Breast epithelium (tissue), 3 donors: ENCODE measurements around the gene TMEM213.

ENCODE experiments used
- POLR2A ChIP-seq: fragments of 450-650 bp; IDR thresholded peaks from one replicate; pipeline ENCODE4 v1.6.1; 2016; ENCODE audit warnings: antibody characterized with exemption, mild to moderate bottlenecking, moderate library complexity
- POLR2AphosphoS5 ChIP-seq, 3 donors: sonication (generic); formaldehyde crosslinking; IDR thresholded peaks; one replicate each; pipeline ENCODE4 v1.6.1; 2017; ENCODE audit warnings: antibody characterized with exemption in 3 of 3
- TF ChIP-seq, protein P1 (sequence below), 3 donors: fragments of 450-650 bp; IDR thresholded peaks; one replicate each; pipeline ENCODE4 v1.5.1; 2016 to 2017; ENCODE audit warnings: antibody characterized with exemption in 3 of 3, mild to moderate bottlenecking in 3 of 3, moderate library complexity in 3 of 3

- TF ChIP-seq, protein P1, sequence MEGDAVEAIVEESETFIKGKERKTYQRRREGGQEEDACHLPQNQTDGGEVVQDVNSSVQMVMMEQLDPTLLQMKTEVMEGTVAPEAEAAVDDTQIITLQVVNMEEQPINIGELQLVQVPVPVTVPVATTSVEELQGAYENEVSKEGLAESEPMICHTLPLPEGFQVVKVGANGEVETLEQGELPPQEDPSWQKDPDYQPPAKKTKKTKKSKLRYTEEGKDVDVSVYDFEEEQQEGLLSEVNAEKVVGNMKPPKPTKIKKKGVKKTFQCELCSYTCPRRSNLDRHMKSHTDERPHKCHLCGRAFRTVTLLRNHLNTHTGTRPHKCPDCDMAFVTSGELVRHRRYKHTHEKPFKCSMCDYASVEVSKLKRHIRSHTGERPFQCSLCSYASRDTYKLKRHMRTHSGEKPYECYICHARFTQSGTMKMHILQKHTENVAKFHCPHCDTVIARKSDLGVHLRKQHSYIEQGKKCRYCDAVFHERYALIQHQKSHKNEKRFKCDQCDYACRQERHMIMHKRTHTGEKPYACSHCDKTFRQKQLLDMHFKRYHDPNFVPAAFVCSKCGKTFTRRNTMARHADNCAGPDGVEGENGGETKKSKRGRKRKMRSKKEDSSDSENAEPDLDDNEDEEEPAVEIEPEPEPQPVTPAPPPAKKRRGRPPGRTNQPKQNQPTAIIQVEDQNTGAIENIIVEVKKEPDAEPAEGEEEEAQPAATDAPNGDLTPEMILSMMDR (IDR thresholded peaks at IDR 0.05): no peak
- TF ChIP-seq POLR2AphosphoS5 (IDR thresholded peaks at IDR 0.05): no peak
- no peak for TF ChIP-seq POLR2A
Measured at GRCh38 chr7:138755331-138755747, 42.5 kb upstream of the TMEM213 start.
